MM.1S (cell line): Measurements from ENCODE around the gene SLC15A3.

Source experiments
- EZH2 ChIP-seq: fragments of 300-600 bp; sonication (generic); optimal IDR thresholded peaks from 2 replicates; pipeline ENCODE3; 2017; ENCODE audit warnings: low read depth, mild to moderate bottlenecking, antibody characterized with exemption, low read length, mixed read lengths
- EZH2phosphoT487 ChIP-seq: fragments of 300-600 bp; sonication (generic); IDR thresholded peaks from 2 replicates; pipeline ENCODE4 v1.6.1; 2018; ENCODE audit warnings: antibody characterized with exemption, low read length
- TF ChIP-seq, protein P1 (sequence below): fragments of 300-600 bp; sonication (generic); IDR thresholded peaks from 2 replicates; pipeline ENCODE4 v1.5.1; 2016; ENCODE audit warnings: antibody characterized with exemption, low read length, mixed read lengths

- TF ChIP-seq, protein P1, sequence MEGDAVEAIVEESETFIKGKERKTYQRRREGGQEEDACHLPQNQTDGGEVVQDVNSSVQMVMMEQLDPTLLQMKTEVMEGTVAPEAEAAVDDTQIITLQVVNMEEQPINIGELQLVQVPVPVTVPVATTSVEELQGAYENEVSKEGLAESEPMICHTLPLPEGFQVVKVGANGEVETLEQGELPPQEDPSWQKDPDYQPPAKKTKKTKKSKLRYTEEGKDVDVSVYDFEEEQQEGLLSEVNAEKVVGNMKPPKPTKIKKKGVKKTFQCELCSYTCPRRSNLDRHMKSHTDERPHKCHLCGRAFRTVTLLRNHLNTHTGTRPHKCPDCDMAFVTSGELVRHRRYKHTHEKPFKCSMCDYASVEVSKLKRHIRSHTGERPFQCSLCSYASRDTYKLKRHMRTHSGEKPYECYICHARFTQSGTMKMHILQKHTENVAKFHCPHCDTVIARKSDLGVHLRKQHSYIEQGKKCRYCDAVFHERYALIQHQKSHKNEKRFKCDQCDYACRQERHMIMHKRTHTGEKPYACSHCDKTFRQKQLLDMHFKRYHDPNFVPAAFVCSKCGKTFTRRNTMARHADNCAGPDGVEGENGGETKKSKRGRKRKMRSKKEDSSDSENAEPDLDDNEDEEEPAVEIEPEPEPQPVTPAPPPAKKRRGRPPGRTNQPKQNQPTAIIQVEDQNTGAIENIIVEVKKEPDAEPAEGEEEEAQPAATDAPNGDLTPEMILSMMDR: no peak
- TF ChIP-seq EZH2phosphoT487 (no peak), EZH2 (no peak)
Observed at GRCh38 chr11:60906132-60906972, 45.6 kb downstream of the SLC15A3 start, which contains the start of gene PRPF19.
